Choroid plexus epithelial cell (primary cell): ENCODE data around the gene FHIP1B.
"Not testable (repeated sequence)": the region's sequence is repeated elsewhere in the genome, so short reads cannot be mapped to it uniquely, and the experiment has no call there.

ENCODE experiments used
- DNase-seq: peaks from one replicate; pipeline ENCODE4 v3.0.0-alpha.2; 2010; ENCODE audit warnings: low read depth
- H3K4me3 ChIP-seq: 2 replicates; pipeline ENCODE4 v1.5.1; 2011; ENCODE audit warnings: low read depth, mild to moderate bottlenecking, control low read depth, low read length, moderate library complexity
- TF ChIP-seq, protein P1 (sequence below): conservative IDR thresholded peaks from 2 replicates; pipeline ENCODE4 v1.5.1; 2011; ENCODE audit warnings: low read depth, mild to moderate bottlenecking, control low read depth, inconsistent platforms, low read length, moderate library complexity

The FHIP1B gene

DNA sequence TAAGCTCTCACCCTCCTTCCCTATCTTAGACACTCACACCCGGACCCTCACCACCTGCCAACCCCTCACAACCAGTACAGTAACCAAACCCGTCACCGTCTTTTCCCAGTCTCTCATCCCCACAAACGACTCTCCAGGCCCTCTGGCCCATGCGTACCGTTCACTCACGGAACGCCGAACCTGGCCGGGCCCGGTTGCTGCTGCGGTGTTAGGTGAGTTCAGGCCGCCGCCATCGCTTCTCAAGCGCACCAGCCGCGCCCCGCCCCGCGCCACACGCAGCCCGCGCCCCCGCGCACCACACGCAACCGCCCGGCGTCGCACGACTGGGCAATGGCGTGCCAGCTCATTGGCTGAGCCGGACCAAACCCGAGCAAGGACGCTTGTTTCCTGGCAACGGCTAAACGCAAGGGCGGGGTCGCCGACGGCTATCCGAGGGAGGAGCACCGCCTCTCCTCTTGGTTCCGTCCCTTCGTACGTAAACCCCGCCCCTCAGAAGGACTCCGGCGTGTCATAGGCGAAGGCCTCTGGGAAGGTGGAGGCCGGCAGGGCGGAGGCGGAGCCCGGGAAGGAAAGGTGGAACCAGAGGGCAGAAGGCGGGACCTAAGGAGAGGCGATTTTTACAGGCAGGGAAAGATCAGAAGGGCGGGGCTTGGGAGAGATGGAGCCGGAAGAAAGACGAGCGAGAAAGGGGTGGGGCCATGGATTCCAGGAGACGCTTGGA lies at the start of gene FHIP1B:
Gene FHIP1B (minus strand): TSS at position 250 of the 721 bp plus-strand sequence. CDS start 10,120 bp downstream, outside the sequence.
- TF ChIP-seq, protein P1, sequence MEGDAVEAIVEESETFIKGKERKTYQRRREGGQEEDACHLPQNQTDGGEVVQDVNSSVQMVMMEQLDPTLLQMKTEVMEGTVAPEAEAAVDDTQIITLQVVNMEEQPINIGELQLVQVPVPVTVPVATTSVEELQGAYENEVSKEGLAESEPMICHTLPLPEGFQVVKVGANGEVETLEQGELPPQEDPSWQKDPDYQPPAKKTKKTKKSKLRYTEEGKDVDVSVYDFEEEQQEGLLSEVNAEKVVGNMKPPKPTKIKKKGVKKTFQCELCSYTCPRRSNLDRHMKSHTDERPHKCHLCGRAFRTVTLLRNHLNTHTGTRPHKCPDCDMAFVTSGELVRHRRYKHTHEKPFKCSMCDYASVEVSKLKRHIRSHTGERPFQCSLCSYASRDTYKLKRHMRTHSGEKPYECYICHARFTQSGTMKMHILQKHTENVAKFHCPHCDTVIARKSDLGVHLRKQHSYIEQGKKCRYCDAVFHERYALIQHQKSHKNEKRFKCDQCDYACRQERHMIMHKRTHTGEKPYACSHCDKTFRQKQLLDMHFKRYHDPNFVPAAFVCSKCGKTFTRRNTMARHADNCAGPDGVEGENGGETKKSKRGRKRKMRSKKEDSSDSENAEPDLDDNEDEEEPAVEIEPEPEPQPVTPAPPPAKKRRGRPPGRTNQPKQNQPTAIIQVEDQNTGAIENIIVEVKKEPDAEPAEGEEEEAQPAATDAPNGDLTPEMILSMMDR: no peak
- peak within 1 kb of the TSS; percentile 87 for H3K4me3 ChIP-seq
- peak; percentile 100 for DNase-seq

DNA sequence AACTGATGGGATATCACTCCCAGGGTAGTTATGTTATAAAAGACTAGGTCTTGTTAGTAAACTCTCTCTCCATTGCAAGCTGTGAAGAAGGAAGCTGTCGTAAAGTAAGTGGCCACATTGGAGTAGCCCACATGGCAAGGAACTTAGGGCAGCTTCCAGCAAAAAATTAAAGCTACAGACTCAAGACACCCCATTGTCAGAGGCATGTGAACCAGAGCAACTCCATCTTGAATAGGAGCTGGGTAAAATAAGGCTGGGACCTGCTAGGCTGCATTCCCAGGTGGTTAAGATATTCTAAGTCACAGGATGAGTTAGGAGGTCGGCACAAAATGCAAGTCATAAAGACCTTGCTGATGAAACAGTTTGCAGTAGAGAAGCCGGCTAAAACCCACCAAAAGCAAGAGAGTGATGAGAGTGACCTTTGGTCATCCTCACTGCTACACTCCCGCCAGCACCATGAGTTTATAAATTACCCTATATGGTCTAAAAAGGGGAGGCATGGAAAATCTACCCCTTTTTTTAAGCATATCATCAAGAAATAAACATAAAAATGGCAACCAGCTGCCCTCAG lies 49.1 kb upstream of the FHIP1B start:
- H3K4me3 ChIP-seq: no peak overlapping the region
- no peak for DNase-seq
- TF ChIP-seq, protein P1: no peak

DNA sequence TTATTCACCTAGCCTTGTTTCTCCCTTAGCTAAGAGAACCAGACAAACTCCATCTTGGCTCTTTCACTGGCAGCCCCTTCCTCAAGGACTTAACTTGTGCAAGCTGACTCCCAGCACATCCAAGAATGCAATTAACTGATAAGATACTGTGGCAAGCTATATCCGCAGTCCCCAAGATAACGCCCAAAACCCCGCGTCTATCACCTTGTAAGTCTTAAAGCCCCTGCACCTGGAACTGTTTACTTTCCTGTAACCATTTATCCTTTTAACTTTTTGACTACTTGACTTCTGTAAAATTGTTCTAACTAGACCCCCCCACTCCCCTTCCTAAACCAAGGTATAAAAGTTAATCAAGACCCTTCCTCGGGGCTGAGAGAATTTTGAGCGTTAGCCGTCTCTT lies 46.4 kb upstream of the FHIP1B start:
- not testable (repeated sequence) for DNase-seq, H3K4me3 ChIP-seq

DNA sequence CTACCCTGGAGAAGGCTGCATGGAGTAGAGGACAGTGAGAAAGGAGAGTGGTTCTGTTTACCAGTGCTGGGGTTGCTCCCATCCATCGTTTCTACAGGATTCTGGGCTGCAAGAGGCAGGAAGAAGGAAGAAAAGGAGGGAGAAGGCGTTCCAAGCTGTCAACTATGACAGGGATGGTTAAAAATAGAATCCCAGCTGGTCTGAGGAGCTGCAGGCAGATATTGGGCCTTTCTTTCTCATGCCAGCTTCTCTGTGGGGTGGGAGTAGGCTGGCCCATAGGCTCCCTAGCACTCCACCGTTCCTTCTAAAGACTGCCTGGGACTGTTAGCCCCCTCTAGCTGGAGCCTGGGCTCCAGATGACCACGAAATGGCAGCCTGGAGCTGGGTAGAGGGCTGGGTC lies 38.8 kb upstream of the FHIP1B start:
- TF ChIP-seq, protein P1: no peak
- H3K4me3 ChIP-seq: no peak overlapping the region
- no peak for DNase-seq

DNA sequence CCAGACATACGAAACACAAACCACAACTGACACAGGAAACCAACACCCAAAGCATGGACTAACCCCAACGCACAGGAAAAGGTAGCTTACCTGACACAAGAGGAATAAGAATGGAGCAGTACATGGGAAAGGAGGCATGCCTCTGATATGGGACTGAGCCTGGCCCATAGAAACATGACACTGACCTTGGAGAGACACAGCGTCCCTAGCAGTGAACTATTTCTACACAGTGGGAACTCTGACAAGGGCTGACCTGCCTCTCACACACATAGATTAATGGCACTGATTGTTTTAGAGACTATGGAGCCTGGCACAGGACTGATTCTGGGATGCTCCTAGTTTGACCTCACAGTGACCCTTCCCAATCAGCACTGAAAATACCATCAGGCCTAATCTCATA lies 37.2 kb upstream of the FHIP1B start:
- no peak overlapping the region for H3K4me3 ChIP-seq
- no peak for DNase-seq
- TF ChIP-seq, protein P1: no peak

DNA sequence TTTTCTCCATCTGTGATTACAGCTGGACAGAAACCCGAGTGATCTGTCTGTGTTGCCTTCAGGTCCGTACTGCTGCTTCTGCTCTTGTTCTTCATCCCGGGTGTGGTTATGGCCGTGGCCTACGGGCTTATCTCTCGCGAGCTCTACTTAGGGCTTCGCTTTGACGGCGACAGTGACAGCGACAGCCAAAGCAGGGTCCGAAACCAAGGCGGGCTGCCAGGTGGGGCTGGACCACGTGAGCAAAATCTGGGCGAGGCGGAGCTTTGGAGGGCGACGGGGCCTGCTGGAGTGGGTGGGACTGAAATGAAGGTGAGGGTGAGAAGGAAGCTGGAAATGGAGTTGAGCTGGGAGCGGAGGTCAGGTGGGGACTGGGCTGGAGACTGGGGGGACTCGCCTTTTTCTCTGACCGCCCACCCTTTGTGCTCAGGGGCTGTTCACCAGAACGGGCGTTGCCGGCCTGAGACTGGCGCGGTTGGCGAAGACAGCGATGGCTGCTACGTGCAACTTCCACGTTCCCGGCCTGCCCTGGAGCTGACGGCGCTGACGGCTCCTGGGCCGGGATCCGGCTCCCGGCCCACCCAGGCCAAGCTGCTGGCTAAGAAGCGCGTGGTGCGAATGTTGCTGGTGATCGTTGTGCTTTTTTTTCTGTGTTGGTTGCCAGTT lies 36.3 kb upstream of the FHIP1B start:
- no peak for DNase-seq
- no peak overlapping the region for H3K4me3 ChIP-seq
- TF ChIP-seq, protein P1: no peak

DNA sequence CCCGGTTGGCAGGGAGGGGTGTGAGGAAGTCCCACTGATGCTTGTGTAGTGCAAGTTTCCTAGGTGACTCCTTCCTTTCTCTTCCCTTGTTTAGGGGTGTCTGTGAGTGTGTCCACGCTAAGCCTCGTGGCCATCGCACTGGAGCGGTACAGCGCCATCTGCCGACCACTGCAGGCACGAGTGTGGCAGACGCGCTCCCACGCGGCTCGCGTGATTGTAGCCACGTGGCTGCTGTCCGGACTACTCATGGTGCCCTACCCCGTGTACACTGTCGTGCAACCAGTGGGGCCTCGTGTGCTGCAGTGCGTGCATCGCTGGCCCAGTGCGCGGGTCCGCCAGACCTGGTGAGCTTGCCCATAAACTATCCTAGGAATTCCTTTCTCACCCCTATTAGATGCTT lies 35.6 kb upstream of the FHIP1B start:
- H3K4me3 ChIP-seq: no peak overlapping the region
- TF ChIP-seq, protein P1: no peak
- DNase-seq: no peak
